NCI-H774 (cell line): ENCODE results near the gene FER1L5.

Experiments used
- DNase-seq: peaks from one replicate; lab custom pipeline; 2025; lab: John Stamatoyannopoulos, UW

FER1L5 gene

DNA sequence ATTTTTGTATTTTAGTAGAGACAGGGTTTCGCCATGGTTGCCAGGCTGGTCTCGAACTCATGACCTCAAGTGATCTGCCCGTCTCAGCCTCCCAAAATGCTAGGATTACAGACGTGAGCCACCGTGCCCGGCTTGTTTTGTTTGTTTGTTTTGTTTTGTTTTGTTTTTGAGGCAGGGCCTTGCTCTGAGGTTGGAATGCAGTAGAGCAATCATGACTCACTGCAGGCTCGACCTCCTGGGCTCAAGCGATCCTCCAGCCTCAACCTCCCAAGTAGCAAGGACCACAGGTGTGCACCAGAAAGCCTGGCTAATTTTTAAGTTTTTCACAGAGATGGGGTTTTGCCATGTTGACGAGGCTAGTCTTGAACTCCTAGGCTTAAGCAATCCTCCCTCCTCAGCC, 109.2 kb downstream of the FER1L5 start:
- DNase-seq = no peak

DNA sequence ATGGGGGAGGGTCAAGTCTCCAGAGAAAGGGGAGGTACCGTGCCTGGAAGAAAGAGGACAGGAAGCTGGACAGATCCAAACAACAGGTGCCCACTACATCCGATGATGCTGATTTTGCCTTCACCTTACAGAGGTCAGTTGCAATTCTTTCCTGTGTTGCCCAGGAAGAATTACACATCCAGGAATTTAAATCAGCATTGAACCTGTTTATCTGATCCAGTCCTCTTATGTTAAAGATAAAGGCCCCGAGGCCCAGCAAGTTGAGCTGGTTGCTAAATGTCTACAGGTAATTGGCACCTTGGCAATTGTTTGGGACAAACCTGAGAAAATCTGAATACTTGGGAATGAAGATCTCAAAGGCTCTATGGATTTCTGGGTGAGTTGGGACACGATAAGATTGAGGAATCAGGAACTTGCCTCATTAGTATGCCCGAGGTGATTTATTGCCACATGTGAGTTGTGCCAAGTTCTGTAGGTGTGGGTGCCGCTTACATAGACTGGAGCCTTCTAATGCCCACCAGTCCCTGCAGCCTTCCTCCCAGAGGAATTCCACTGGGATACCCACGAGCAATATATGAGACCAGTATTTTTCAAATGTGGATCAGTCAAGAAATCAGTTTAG, 111.2 kb downstream of the FER1L5 start:
- DNase-seq = no peak

DNA sequence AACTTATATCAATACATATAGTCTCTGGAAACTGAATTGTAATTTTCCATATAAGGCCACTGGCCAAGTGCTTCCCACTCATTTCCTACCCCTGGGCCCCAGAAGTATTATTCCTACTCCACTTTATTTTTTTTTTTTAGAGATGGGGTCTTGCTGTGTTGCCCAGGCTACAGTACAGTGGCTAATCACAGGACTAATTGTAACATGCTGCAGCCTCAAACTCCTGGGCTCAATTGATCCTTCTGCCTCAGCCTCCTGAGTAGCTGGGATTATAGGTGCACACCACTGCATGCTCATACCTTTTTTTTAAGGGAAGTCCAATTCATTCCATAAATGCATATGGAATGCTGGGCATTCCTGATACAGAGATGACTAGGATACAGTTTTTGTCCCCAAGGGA, 111.8 kb downstream of the FER1L5 start:
- no peak for DNase-seq
